Measurements from ENCODE around the gene MYOZ3.

MYOZ3 gene

DNA sequence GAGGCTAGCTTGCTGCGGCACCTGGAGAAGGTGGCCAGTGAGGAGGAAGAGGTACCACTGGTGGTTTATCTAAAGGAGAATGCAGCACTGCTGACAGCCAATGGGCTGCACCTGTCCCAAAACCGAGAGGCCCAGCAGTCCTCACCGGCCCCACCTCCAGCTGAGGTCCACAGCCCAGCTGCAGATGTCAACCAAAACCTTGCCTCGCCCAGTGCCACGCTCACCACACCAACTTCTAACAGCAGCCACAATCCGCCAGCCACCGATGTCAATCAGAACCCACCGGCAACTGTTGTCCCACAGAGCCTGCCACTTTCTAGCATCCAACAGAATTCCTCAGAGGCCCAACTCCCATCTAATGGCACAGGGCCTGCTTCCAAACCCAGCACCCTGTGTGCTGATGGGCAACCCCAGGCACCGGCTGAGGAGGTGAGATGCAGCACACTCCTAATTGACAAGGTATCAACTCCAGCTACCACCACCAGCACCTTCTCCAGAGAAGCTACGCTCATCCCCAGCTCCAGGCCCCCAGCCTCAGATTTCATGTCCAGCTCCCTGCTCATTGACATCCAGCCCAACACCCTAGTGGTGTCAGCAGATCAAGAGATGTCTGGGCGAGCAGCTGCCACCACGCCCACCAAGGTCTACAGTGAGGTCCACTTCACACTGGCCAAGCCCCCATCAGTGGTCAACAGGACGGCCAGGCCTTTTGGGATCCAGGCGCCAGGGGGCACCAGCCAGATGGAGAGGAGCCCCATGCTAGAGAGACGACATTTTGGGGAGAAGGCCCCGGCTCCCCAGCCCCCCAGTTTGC is 12.6 kb upstream of the MYOZ3 start:
- Histone ChIP-seq H2AFZ (ENCODE audit: low read depth, low read length) (no peak overlapping the region), H3K36me3 (ENCODE audit: control insufficient read depth in 1 of 2, insufficient read depth in 2 of 2, low read depth in 1 of 2, low read length in 2 of 2) (peaks cover 10 to 52% of the 10 kb centered on the region in 2 experiments)
- 94% methylated on average over 16 of the region's 16 CpGs for WGBS

DNA sequence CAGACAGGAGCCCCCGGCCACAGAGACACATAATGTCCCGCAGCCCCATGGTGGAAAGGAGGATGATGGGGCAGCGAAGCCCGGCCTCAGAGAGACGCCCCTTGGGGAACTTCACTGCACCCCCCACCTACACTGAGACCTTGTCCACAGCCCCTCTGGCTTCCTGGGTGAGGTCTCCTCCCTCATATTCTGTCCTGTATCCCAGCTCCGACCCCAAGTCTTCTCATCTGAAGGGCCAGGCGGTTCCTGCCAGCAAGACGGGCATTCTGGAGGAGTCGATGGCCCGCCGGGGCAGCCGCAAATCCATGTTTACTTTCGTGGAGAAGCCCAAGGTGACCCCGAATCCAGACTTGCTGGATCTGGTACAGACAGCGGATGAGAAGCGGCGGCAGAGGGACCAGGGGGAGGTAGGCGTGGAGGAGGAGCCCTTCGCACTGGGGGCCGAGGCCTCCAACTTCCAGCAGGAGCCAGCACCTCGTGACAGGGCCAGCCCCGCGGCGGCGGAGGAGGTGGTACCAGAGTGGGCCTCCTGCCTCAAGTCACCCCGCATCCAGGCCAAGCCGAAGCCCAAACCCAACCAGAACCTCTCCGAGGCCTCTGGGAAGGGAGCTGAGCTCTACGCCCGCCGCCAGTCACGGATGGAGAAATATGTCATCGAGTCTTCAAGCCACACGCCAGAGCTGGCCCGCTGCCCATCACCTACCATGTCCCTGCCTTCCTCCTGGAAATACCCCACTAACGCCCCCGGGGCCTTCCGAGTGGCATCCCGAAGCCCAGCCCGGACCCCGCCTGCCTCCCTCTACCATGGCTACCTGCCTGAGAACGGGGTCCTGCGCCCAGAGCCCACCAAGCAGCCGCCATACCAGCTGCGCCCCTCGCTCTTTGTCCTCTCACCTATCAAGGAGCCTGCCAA is 11.7 kb upstream of the MYOZ3 start:
- H4K8ac ChIP-seq (ENCODE audit: low read length): no peak overlapping the region
- H2BK5ac ChIP-seq (ENCODE audit: low read depth, low read length, poor library complexity, severe bottlenecking): no peak overlapping the region
- no peak overlapping the region for H3K4me3 ChIP-seq (ENCODE audit: insufficient read depth in 1 of 2, low read depth in 1 of 2, low read length in 2 of 2)
- H2AFZ ChIP-seq (ENCODE audit: low read depth, low read length): no peak overlapping the region
- no peak overlapping the region for H3K9ac ChIP-seq (ENCODE audit: low read length)
- H3K18ac ChIP-seq (ENCODE audit: low read depth in 1 of 2, low read length in 2 of 2): no peak overlapping the region
- H3K79me1 ChIP-seq (replicated peaks; ENCODE audit: low read length, poor library complexity, severe bottlenecking): peaks cover 6% of the 10 kb centered on the region
- H3K36me3 ChIP-seq (ENCODE audit: control insufficient read depth in 1 of 2, insufficient read depth in 2 of 2, low read depth in 1 of 2, low read length in 2 of 2): peaks cover 10 to 52% of the 10 kb centered on the region in 2 experiments
- H3K27me3 ChIP-seq (ENCODE audit: control insufficient read depth in 1 of 2, insufficient read depth in 1 of 2, low read length in 2 of 2): no peaks in the 10 kb centered on the region
- H3K23ac ChIP-seq (ENCODE audit: low read length in 2 of 2): no peak overlapping the region
- no peak overlapping the region for H2BK15ac ChIP-seq (ENCODE audit: low read depth, poor library complexity, severe bottlenecking)
- no peak overlapping the region for H3K4me2 ChIP-seq (ENCODE audit: low read length, poor library complexity, severe bottlenecking)
- H4K91ac ChIP-seq (ENCODE audit: low read length): no peak overlapping the region
- WGBS: 97% methylated on average over 46 of the region's 46 CpGs
- H3K4me1 ChIP-seq (ENCODE audit: control insufficient read depth, insufficient read depth, low read depth, low read length): peaks cover 27% of the 10 kb centered on the region
- H2BK120ac ChIP-seq (ENCODE audit: low read depth, low read length): no peak overlapping the region
- no peak for DNase-seq
- no peak overlapping the region for H3K14ac ChIP-seq (ENCODE audit: low read length in 2 of 2)
- H3K4ac ChIP-seq (ENCODE audit: low read depth in 1 of 2, low read length in 2 of 2): no peak overlapping the region
- H3K27ac ChIP-seq (ENCODE audit: low read length, poor library complexity, severe bottlenecking): no peak overlapping the region
- no peak overlapping the region for H2BK12ac ChIP-seq (ENCODE audit: low read length in 2 of 2)
- no peak overlapping the region for H2AK5ac ChIP-seq (ENCODE audit: low read length, severe bottlenecking)
- no peaks in the 10 kb centered on the region for H3K9me3 ChIP-seq (ENCODE audit: control insufficient read depth, low read length)

More for the DNA sequence above, 12.6 kb upstream of the MYOZ3 start:
- H4K8ac ChIP-seq (ENCODE audit: low read length): no peak overlapping the region
- H3K27ac ChIP-seq (ENCODE audit: low read length, poor library complexity, severe bottlenecking): no peak overlapping the region
- no peak overlapping the region for H3K4me2 ChIP-seq (ENCODE audit: low read length, poor library complexity, severe bottlenecking)
- H2BK12ac ChIP-seq (ENCODE audit: low read length in 2 of 2): no peak overlapping the region
- no peak overlapping the region for H4K91ac ChIP-seq (ENCODE audit: low read length)
- no peak for DNase-seq
- H3K18ac ChIP-seq (ENCODE audit: low read depth in 1 of 2, low read length in 2 of 2): no peak overlapping the region
- H3K14ac ChIP-seq (ENCODE audit: low read length in 2 of 2): no peak overlapping the region
- no peaks in the 10 kb centered on the region for H3K9me3 ChIP-seq (ENCODE audit: control insufficient read depth, low read length)
- H3K23ac ChIP-seq (ENCODE audit: low read length in 2 of 2): no peak overlapping the region
- H2BK120ac ChIP-seq (ENCODE audit: low read depth, low read length): no peak overlapping the region
- no peak overlapping the region for H3K4ac ChIP-seq (ENCODE audit: low read depth in 1 of 2, low read length in 2 of 2)
- H3K4me3 ChIP-seq (ENCODE audit: insufficient read depth in 1 of 2, low read depth in 1 of 2, low read length in 2 of 2): no peak overlapping the region
- no peaks in the 10 kb centered on the region for H3K27me3 ChIP-seq (ENCODE audit: control insufficient read depth in 1 of 2, insufficient read depth in 1 of 2, low read length in 2 of 2)
- H2BK5ac ChIP-seq (ENCODE audit: low read depth, low read length, poor library complexity, severe bottlenecking): no peak overlapping the region
- H3K4me1 ChIP-seq (ENCODE audit: control insufficient read depth, insufficient read depth, low read depth, low read length): peaks cover 29% of the 10 kb centered on the region
- no peak overlapping the region for H3K9ac ChIP-seq (ENCODE audit: low read length)
- H3K79me1 ChIP-seq (replicated peaks; ENCODE audit: low read length, poor library complexity, severe bottlenecking): peaks cover 6% of the 10 kb centered on the region
- H2BK15ac ChIP-seq (ENCODE audit: low read depth, poor library complexity, severe bottlenecking): no peak overlapping the region
- no peak overlapping the region for H2AK5ac ChIP-seq (ENCODE audit: low read length, severe bottlenecking)

DNA sequence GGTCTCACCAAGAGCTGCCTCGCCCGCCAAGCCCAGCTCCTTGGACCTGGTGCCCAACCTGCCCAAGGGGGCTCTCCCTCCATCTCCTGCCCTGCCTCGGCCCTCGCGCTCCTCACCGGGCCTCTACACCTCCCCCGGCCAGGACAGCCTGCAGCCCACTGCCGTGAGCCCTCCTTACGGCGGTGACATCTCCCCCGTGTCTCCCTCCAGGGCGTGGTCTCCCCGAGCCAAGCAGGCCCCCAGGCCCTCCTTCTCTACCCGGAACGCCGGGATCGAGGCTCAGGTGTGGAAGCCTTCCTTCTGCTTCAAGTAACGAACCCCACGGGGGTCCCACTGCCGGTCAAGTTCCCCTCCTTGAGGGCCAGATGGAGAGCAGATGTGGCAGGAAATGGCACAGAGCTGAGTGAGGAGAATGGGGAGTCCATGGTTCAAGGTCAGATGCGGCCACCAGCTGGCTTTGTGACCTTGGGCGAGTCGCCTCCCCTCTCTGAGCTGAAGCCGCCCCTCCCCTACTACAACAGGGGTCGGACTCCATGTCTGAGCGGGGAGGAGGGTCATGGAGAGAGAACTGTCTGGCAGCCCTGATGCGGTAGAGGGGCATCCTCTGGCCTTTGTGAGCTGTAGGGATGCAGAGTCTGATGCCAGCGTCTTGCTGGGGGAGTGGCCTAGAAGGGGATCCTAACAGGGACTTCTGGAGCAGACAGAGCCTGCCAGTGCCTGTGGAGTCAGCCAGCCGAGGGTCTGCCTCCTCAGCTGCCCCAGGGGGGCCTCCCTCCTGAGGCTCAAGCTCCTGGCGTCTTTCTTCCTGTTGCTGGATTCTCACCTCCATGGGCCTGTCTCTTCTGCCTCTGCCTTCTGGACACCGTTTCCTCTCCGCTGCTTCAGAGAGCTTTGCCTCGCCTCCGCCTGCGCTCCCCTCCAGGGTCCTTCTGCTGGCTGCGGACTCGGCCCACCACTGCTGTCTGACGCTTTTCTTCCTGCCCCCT is 10.7 kb upstream of the MYOZ3 start:
- no peaks in the 10 kb centered on the region for H3K27me3 ChIP-seq (ENCODE audit: control insufficient read depth in 1 of 2, insufficient read depth in 1 of 2, low read length in 2 of 2)
- no peaks in the 10 kb centered on the region for H3K9me3 ChIP-seq (ENCODE audit: control insufficient read depth, low read length)
- H3K4me2 ChIP-seq (ENCODE audit: low read length, poor library complexity, severe bottlenecking): no peak overlapping the region
- H2BK120ac ChIP-seq (ENCODE audit: low read depth, low read length): no peak overlapping the region
- no peak overlapping the region for H3K27ac ChIP-seq (ENCODE audit: low read length, poor library complexity, severe bottlenecking)
- whole genome bisulfite sequencing: 87% methylated on average over 33 of the region's 38 CpGs
- no peak overlapping the region for H2AFZ ChIP-seq (ENCODE audit: low read depth, low read length)
- H3K79me1 ChIP-seq (replicated peaks; ENCODE audit: low read length, poor library complexity, severe bottlenecking): peaks cover 6% of the 10 kb centered on the region
- H3K4me1 ChIP-seq (ENCODE audit: control insufficient read depth, insufficient read depth, low read depth, low read length): peaks cover 18% of the 10 kb centered on the region
- H2BK5ac ChIP-seq (ENCODE audit: low read depth, low read length, poor library complexity, severe bottlenecking): no peak overlapping the region
- DNase-seq: no peak
- H3K36me3 ChIP-seq (ENCODE audit: control insufficient read depth in 1 of 2, insufficient read depth in 2 of 2, low read depth in 1 of 2, low read length in 2 of 2): peaks cover 10 to 52% of the 10 kb centered on the region in 2 experiments
- no peak overlapping the region for H4K91ac ChIP-seq (ENCODE audit: low read length)
- no peak overlapping the region for H4K8ac ChIP-seq (ENCODE audit: low read length)
- no peak overlapping the region for H2BK15ac ChIP-seq (ENCODE audit: low read depth, poor library complexity, severe bottlenecking)
- peak overlapping the region in 1 of 2 experiments; percentile 33 for H2BK12ac ChIP-seq (ENCODE audit: low read length in 2 of 2)
- no peak overlapping the region for H3K18ac ChIP-seq (ENCODE audit: low read depth in 1 of 2, low read length in 2 of 2)
- no peak overlapping the region for H3K9ac ChIP-seq (ENCODE audit: low read length)
- H3K23ac ChIP-seq (ENCODE audit: low read length in 2 of 2): peak overlapping the region in 1 of 2 experiments; percentile 32
- H3K4me3 ChIP-seq (ENCODE audit: insufficient read depth in 1 of 2, low read depth in 1 of 2, low read length in 2 of 2): no peak overlapping the region
- H3K4ac ChIP-seq (ENCODE audit: low read depth in 1 of 2, low read length in 2 of 2): no peak overlapping the region
- H2AK5ac ChIP-seq (ENCODE audit: low read length, severe bottlenecking): no peak overlapping the region
- H3K14ac ChIP-seq (ENCODE audit: low read length in 2 of 2): peak overlapping the region in 1 of 2 experiments; percentile 55
